H54 (cell line): Measurements from ENCODE around the gene SNTB2.
A peak's percentile ranks its signal among the peaks of the same experiment; 100 is the strongest.

ENCODE experiments used
- DNase-seq: peaks from one replicate; pipeline ENCODE4 v3.0.0; 2011; ENCODE audit warnings: low spot score, mixed read lengths; ENCODE audit not compliant: insufficient read length
- FAIRE-seq: peaks from 3 replicates; lab custom pipeline; 2011; peaks lifted over from hg19 to GRCh38; lab: Jason Lieb, UNC
- POLR2A ChIP-seq: IDR thresholded peaks from 2 replicates; pipeline ENCODE4 v1.6.1; 2011; ENCODE audit warnings: low read depth, mild to moderate bottlenecking, low read length

The SNTB2 gene

DNA sequence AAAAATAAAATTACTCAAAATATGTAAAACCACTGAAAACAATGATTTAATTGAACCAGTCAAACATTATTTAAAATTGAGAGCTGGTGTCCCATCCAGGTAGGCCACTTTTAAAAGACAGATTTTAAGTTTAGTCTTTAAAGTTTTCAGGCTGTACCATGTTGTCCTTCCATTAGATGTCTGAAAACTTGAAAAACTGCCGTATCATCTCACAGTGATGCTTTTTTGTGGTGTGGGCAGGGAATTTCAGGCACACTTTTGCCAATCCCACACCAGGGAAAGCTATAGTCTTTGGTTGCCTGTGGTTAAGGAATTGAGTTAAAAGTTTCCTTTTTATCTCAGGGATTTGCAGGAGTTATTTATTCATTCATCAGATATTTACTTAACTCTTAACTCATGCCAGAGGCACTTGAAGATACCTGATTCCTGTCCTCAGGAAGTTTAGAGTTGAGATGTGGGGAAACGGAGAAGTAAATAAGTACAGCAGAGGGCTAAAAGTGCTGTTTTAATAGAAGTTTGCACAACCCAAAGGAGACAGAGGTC is 3.2 kb downstream of the SNTB2 start:
- DNase-seq (no peak), FAIRE-seq (no peak)
- no peak for TF ChIP-seq POLR2A

DNA sequence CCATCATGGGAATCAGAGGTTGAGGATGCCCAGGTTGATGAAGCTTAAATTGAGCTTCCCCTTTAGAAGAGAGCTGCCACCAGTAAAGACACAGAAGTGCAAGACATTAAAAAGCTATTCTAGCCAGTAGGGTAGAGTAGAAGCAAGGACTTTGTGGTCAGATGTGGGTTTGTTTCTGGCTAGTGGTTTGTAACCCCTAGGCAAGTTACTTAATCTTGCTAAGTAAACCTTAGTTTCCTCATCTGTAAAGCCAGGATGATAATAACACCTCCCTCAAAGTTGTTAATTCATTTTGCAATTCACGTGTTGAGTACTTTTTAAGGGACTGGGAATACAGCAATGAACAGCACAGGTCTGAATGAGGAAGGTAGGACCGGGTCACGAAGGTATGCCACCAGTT is 3.6 kb downstream of the SNTB2 start:
- DNase-seq, result no peak
- no peak for TF ChIP-seq POLR2A
- no peak for FAIRE-seq

DNA sequence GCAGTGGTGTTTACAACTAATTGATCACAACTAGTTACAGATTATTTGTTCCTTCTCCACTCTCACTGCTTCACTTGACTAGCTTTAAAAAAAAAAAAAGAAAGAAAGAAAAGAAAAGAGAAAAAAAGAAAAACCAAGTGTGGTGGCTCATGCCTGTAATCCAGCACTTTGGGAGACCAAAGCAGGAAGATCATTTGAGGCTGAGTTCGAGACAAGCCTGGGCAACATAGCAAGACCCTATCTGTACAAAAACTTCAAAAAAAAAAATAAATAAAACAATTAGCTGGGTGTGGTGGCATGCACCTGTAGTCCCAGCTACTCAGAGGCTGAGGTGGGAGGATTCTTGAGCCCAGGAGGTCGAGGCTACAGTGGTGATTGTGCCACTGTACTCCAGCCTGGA is 4.2 kb downstream of the SNTB2 start:
- no peak for TF ChIP-seq POLR2A
- FAIRE-seq, result no peak
- DNase-seq, result no peak

DNA sequence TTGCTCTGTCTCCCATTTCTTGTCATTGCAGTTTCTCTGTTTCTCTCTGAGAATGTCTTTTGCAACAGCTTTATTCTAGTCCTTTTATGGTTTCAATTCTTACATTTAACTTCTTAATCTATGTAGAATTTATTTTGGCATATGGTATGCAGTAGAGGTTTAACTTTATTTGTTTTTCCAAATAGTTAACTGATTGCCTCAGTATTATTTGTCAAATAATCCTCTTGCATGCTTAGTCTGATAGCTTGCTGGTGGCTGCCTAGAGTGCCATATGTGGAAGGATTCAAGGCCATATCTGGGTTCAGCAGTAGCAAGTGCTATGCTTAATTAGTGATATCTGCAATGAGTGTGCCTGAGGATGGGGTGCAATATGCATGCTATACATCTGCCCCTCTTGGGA is 6.9 kb downstream of the SNTB2 start:
- DNase-seq, result no peak
- FAIRE-seq, result no peak
- no peak for TF ChIP-seq POLR2A

DNA sequence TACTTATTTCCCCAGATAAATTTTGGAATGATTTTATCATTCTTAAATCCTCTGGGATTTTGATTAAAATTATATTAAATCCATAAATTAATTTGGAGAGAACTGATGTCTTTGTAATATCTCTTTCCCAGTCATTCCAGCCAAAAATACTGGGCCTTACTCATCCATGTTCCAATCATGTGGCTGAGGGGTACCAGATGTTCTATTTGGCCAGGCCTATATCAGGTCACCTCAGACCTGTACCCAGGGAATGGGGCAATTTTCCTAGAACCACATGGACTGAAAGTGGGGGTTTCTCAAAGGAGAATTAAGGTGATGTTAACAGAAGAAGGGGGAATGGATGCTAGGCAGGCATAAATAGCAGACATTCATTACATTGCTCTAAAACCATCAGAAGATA is 7.5 kb downstream of the SNTB2 start:
- no peak for TF ChIP-seq POLR2A
- no peak for FAIRE-seq
- DNase-seq, result no peak

DNA sequence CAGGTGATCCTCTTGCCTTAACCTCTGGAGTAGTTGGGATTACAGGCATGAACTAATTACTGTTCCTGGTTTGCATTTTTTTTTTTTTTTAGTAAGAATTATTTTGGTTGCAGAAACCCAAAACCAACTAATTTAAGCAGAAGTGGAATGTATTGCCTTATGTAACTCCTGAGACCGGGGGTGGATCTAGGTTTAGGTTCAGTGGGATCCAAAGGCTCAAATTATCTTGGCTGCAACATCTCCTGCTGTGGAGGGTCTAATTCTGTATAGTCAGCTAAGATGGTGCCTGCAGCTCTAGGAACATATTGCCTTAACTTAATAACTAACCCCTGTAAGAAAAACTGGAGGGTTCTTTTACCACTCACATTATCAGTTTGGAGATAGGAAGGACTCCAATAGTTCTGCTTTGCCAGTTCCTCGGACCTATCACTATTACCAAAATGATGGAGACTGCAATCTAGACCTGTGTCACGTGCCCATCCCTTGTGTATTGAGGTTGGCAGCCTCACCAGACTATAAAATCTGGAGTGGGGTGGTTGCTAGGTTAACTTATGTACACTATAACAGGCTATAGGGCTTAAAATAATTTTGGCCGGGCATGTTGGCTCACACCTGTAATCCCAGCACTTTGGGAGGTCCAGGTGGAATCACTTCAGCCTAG is 8.5 kb downstream of the SNTB2 start:
- FAIRE-seq, result no peak
- no peak for TF ChIP-seq POLR2A
- no peak for DNase-seq

DNA sequence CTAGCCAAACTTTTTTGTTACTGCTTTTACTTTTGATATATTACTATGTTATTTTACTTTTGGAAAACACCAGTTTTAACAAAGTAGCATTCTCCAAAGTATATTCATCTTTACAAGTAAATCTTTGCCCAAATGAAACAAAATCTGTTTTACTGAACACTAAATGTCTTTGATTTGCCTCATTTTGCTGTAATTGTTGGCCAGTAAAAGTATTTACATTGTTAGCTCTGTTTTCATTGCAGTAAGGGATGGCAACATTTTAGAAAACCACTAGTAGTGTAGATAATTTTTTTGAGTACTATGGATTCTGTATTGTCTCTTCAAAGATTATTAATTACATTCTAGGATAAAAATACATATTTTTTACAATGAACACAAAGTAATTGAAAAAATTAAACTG is 10.6 kb downstream of the SNTB2 start:
- DNase-seq (no peak), FAIRE-seq (no peak)
- no peak for TF ChIP-seq POLR2A

DNA sequence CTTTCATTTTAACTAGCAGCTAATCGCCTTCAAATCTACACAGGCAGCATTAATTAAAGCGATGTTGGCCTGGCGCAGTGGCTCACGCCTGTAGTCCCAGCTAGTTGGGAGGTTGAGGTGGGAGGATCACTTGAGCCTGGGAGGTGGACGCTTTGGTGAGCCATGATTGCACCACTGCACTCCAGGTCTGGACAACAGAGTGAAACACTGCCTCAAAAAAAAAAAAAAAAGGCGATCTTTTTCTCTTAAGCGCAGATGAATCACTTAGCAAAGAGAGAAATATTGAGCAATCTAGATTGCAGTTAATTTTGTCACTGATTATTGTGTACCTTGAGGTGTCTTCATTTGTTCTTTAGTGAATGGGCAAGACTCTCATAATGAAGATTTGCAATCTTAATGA is 12.4 kb downstream of the SNTB2 start:
- DNase-seq (no peak), FAIRE-seq (peak; percentile 89)
- no peak for TF ChIP-seq POLR2A

DNA sequence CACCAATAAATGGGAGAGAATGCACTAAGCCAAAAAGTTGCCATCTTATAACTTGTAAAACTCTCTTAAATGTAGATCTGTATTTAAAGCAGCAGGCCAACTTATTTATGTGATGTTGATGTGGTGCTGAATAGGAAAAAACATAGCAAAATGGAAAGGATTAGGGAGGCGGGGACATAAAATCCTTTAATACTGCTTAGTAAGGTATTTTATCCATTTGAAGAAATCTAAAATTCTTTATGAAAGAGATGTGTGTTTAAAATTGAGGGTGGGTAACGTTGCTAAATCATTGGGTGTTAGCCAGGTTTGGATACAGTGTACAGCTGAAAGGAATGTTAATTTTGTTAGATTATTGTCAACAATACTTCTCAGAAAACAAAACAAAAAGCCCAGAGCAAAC is 14.3 kb downstream of the SNTB2 start:
- DNase-seq (no peak), FAIRE-seq (no peak)
- TF ChIP-seq POLR2A, result no peak

DNA sequence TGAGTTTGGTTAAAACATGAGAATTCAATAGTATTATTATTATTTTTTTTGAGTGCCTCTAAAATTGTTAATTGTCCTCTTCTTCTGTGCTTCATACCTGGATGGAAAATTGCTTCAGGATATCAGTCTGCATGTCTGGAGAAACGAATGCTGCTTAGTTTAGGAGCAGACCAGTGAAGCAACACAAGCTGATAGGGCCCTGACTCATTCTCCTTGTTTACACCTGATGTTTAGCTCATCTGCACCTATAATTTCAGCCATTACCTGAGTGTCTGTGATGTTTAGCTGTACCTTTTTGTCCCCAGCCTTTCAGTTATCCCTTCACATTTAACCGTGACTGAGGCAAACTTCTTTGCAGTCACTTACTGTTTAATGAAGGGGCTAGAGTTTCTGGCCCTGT is 14.8 kb downstream of the SNTB2 start:
- DNase-seq, result no peak
- no peak for TF ChIP-seq POLR2A
- peak; percentile 33 for FAIRE-seq

DNA sequence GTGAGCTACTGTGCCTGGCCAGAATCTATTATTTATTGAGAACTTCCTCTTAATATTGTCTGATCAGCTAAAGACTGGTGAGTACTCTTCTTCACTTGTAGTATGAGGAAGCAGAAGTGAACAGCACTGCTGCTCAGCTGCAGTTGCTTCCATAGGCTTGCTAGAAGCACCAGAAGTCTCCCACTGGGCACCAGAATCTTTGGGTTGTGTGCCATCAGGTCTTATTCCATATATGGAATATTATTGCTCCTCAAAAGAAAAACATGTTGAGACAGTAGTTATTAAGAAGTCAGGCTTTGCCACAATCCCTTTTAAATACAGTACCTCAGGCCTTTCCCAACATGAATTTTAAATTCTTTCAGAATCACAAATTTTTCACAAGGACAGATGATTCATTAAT is 17.2 kb downstream of the SNTB2 start:
- TF ChIP-seq POLR2A, result no peak
- no peak for FAIRE-seq
- no peak for DNase-seq

DNA sequence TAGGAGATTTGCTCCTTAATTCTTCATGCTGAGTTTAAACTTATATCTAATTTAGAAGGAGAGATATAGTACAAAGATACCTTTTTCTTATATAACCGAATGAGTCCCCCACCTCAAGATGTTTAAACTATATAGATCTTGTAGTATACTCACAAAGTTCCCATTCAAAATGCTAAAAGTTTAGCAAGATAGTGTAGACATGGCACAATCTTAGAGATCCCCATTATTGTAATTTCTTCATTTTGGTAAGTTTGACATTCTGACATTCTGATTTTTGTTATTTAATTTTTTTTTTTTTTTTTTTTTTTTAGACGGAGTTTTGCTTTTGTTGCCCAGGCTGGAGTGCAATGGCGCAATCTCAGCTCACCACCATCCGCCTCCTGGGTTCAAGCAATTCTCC is 22.8 kb downstream of the SNTB2 start:
- DNase-seq (no peak), FAIRE-seq (no peak)
- TF ChIP-seq POLR2A, result no peak

DNA sequence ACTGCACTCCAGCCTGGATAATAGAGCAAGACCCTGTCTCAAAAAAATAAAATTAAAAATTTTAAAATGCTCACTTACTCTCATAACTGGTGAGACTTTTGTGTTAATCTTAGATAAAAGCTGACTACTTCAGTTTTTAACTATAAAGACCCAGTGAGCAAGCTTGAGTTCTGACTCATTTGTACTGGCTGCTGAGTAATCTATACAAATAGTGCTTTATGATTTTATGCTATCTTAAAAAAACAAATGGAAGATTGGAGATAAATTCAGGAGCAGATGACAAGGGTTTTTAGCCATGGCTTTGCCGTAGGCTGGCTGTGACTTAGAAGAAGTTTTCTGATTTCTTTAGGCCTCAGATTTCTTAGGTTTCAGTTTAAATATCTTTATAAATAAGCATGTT is 30.5 kb downstream of the SNTB2 start:
- FAIRE-seq (peak; percentile 38), DNase-seq (peak; percentile 35)
- TF ChIP-seq POLR2A, result no peak

DNA sequence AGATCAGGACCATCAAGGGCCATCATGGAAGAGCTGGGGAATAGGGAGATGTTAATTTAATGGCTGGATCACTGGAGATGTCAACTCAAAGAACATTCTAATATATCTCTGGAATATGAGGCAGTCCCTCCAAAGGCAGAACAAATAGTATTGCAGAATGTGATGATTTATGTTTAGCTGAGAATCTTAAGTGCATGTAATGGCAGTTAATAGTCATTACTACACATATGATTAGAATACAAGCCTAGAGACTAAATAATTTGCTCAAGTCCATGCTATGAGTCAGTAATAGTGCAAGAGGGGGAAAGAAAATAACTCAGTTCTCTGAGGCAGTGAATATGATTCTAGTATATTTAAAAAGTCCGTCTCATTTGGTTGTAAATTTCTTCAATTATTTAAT is 32.3 kb downstream of the SNTB2 start:
- no peak for TF ChIP-seq POLR2A
- no peak for FAIRE-seq
- DNase-seq, result no peak

DNA sequence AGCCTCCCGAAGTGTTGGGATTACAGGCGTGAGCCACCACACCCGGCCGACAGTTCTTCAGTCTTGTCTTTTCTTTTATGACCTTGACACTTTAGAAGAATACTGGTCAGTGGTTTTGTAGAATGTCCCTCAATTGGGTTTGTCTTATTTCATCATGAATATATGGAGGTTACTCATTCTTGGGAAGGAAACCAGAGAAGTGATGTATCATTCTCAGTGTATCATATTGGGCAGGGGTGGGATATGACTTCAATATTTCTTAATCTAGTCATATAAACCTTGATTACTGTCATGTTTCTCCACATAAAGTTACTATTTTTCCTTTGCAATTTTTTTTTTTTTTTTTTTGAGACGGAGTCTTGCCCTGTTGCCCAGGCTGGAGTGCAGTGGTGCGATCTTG is 36.9 kb downstream of the SNTB2 start:
- FAIRE-seq, result no peak

DNA sequence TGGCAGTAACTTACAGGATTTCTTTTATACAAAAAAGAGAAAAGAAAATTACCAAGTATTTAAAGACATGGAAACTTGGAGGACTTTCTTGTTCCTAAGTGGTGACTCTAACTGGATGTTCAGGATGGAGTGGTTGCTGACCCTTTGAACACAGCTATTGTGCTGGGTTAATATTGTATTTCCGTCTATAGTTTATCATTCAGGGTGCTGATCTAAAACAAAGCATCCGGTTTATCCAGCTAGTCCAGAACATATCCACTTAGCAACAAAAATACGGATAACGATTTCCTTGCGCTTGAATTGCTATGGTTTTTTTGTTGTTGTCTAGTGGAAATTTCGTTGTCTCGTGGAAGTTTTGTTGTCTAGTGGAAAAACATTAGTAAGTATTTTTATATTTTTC is 38.2 kb downstream of the SNTB2 start:
- DNase-seq, result no peak
- TF ChIP-seq POLR2A, result no peak
- FAIRE-seq, result no peak

More for the DNA sequence above, 36.9 kb downstream of the SNTB2 start:
- TF ChIP-seq POLR2A, result no peak
- DNase-seq, result no peak
